HCT116 (cell line): ENCODE measurements around the gene GNAO1.

Experiments used
- ATF3 ChIP-seq: IDR thresholded peaks from 2 replicates; pipeline ENCODE4 v1.6.1; 2012
- CEBPB ChIP-seq: IDR thresholded peaks from 2 replicates; pipeline ENCODE4 v1.6.1; 2012; ENCODE audit warnings: low read depth
- CTCF ChIP-seq, 3 experiments: fragments of 200-600 bp in 1 of 3; sonication (generic) in 1 of 3; IDR thresholded peaks in 2 of 3; conservative IDR thresholded peaks in 1 of 3; 2 replicates each; pipeline ENCODE4 v1.5.1; 2012 to 2017; ENCODE audit warnings: low read depth in 2 of 3, low read length in 2 of 3, antibody characterized with exemption in 1 of 3, borderline replicate concordance in 1 of 3, control low read depth in 1 of 3, mild to moderate bottlenecking in 1 of 3, mixed read lengths in 1 of 3, mixed run types in 1 of 3, moderate library complexity in 1 of 3; ENCODE audit not compliant: insufficient read depth in 1 of 3
- EZH2 ChIP-seq: fragments of 200-600 bp; sonication (generic); IDR thresholded peaks from 2 replicates; pipeline ENCODE4 v1.6.1; 2017; ENCODE audit warnings: antibody characterized with exemption, mixed run types
- SP1 ChIP-seq: IDR thresholded peaks from 2 replicates; pipeline ENCODE4 v1.6.1; 2012; ENCODE audit warnings: low read depth
- ZBTB33 ChIP-seq: IDR thresholded peaks from 2 replicates; pipeline ENCODE4 v1.6.1; 2011; ENCODE audit warnings: mild to moderate bottlenecking, low read length, moderate library complexity; ENCODE audit not compliant: insufficient replicate concordance; ENCODE audit errors: extremely low read depth

- TF ChIP-seq CTCF (IDR thresholded peaks at IDR 0.05 in 2 of 3, conservative IDR thresholded peaks at IDR 0.05 in 1 of 3; ENCODE audit: borderline replicate concordance in 1 of 3, insufficient read depth in 1 of 3, low read depth in 2 of 3, low read length in 2 of 3) = no peak
- no peak for TF ChIP-seq ATF3
- TF ChIP-seq SP1 = no peak
- no peak for TF ChIP-seq EZH2
- TF ChIP-seq CEBPB = no peak
- no peak for TF ChIP-seq ZBTB33
Observed at GRCh38 chr16:56320811-56321558, 129.7 kb downstream of the GNAO1 start.
